ENCODE data around the gene ANXA6.

ANXA6 gene

GRCh38 chr5:151144922-151145321, 12.7 kb downstream of the ANXA6 start:
- no peak overlapping the region for H3K9ac ChIP-seq (ENCODE audit: low read length)
- no peaks in the 10 kb centered on the region for H3K36me3 ChIP-seq (ENCODE audit: control insufficient read depth, insufficient read depth, low read length)
- no peak overlapping the region for H3K4me3 ChIP-seq (ENCODE audit: low read length)
- no peaks in the 10 kb centered on the region for H3K9me3 ChIP-seq (ENCODE audit: control insufficient read depth, low read length)
- no peaks in the 10 kb centered on the region for H3K27me3 ChIP-seq (ENCODE audit: control insufficient read depth, insufficient read depth, low read length)
- no peaks in the 10 kb centered on the region for H3K4me1 ChIP-seq (ENCODE audit: control insufficient read depth, insufficient read depth, low read length)

DNA sequence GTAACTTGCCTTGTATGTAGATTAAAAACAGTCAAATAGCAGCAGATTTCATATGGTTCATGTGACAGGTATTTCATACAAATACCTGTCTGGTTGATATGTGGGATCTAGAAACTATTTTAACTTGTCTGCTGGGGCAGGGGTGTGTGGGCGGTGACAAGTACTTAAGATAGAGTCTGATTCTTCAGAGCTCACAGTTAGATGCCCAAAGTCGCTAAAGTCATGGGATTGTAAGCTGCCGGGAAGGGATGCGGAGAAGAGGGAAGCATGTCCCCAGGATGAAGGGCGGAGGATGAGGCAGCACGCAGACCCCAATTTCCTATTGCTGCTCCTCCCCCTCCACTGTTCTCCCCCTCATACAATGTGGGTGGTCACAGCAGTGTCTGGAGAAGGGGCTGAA, 13.3 kb downstream of the ANXA6 start:
- Histone ChIP-seq H3K4me1 (ENCODE audit: control insufficient read depth, insufficient read depth, low read length) (no peaks in the 10 kb centered on the region), H3K4me3 (ENCODE audit: low read length) (no peak overlapping the region), H3K9ac (ENCODE audit: low read length) (no peak overlapping the region), H3K9me3 (ENCODE audit: control insufficient read depth, low read length) (no peaks in the 10 kb centered on the region), H3K36me3 (ENCODE audit: control insufficient read depth, insufficient read depth, low read length) (no peaks in the 10 kb centered on the region), H3K27me3 (ENCODE audit: control insufficient read depth, insufficient read depth, low read length) (no peaks in the 10 kb centered on the region)

DNA sequence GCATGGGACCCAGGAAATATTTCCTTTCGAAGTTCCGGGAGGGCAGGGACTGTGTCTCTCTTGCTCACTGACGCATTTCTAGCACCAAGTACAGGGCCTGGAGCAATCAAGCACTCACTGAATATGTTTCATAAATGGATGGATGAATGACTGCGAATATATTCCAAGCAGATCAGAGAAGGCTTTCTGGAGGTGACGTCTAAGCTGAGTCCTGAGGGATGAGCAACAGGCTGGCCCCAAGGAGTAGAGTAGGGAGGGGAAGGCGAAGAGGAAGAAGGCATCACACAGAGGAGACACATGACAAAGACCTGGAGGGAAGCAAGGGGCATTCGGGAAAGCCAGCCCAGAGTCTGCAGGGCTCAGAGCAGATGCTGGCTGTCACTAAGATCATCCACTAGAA, 13.9 kb downstream of the ANXA6 start:
- no peaks in the 10 kb centered on the region for H3K9me3 ChIP-seq (ENCODE audit: control insufficient read depth, low read length)
- H3K9ac ChIP-seq (ENCODE audit: low read length), result no peak overlapping the region
- no peak overlapping the region for H3K4me3 ChIP-seq (ENCODE audit: low read length)
- no peaks in the 10 kb centered on the region for H3K36me3 ChIP-seq (ENCODE audit: control insufficient read depth, insufficient read depth, low read length)
- no peaks in the 10 kb centered on the region for H3K27me3 ChIP-seq (ENCODE audit: control insufficient read depth, insufficient read depth, low read length)
- H3K4me1 ChIP-seq (ENCODE audit: control insufficient read depth, insufficient read depth, low read length), result no peaks in the 10 kb centered on the region

GRCh38 chr5:151142933-151143332, 14.6 kb downstream of the ANXA6 start:
- no peaks in the 10 kb centered on the region for H3K27me3 ChIP-seq (ENCODE audit: control insufficient read depth, insufficient read depth, low read length)
- no peaks in the 10 kb centered on the region for H3K4me1 ChIP-seq (ENCODE audit: control insufficient read depth, insufficient read depth, low read length)
- no peak overlapping the region for H3K4me3 ChIP-seq (ENCODE audit: low read length)
- no peaks in the 10 kb centered on the region for H3K36me3 ChIP-seq (ENCODE audit: control insufficient read depth, insufficient read depth, low read length)
- no peak overlapping the region for H3K9ac ChIP-seq (ENCODE audit: low read length)
- no peaks in the 10 kb centered on the region for H3K9me3 ChIP-seq (ENCODE audit: control insufficient read depth, low read length)

GRCh38 chr5:151141535-151141934, 16.0 kb downstream of the ANXA6 start:
- H3K4me1 ChIP-seq (ENCODE audit: control insufficient read depth, insufficient read depth, low read length), result no peaks in the 10 kb centered on the region
- H3K4me3 ChIP-seq (ENCODE audit: low read length), result no peak overlapping the region
- H3K27me3 ChIP-seq (ENCODE audit: control insufficient read depth, insufficient read depth, low read length), result no peaks in the 10 kb centered on the region
- H3K9me3 ChIP-seq (ENCODE audit: control insufficient read depth, low read length), result no peaks in the 10 kb centered on the region
- H3K9ac ChIP-seq (ENCODE audit: low read length), result no peak overlapping the region
- H3K36me3 ChIP-seq (ENCODE audit: control insufficient read depth, insufficient read depth, low read length), result no peaks in the 10 kb centered on the region

- Histone ChIP-seq H3K9me3 (ENCODE audit: control insufficient read depth, low read length) (no peaks in the 10 kb centered on the region), H3K4me1 (ENCODE audit: control insufficient read depth, insufficient read depth, low read length) (no peaks in the 10 kb centered on the region), H3K27me3 (ENCODE audit: control insufficient read depth, insufficient read depth, low read length) (no peaks in the 10 kb centered on the region), H3K36me3 (ENCODE audit: control insufficient read depth, insufficient read depth, low read length) (no peaks in the 10 kb centered on the region), H3K9ac (ENCODE audit: low read length) (no peak overlapping the region), H3K4me3 (ENCODE audit: low read length) (no peak overlapping the region)
Measured at GRCh38 chr5:151140686-151141459, 16.7 kb downstream of the ANXA6 start.

DNA sequence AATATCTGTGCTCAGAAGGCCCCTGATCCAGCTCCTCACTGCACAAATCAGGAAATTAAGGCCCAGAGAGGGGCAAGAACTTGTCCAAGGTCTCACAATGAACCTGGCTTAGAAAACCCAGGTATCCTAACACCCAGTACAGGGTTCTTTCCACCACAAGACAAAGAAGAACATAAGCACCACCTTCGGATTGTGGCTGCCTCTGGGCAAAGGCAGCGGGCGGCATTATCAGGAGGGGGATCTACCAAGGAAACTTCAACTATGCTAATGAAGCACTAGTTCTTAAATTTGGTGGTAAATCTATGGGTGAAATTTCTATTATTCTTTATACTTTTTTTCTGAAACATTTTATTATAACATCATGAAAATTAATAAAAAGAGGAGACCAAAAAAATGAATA, 17.9 kb downstream of the ANXA6 start:
- Histone ChIP-seq H3K9me3 (ENCODE audit: control insufficient read depth, low read length) (no peaks in the 10 kb centered on the region), H3K4me1 (ENCODE audit: control insufficient read depth, insufficient read depth, low read length) (no peaks in the 10 kb centered on the region), H3K27me3 (ENCODE audit: control insufficient read depth, insufficient read depth, low read length) (no peaks in the 10 kb centered on the region), H3K36me3 (ENCODE audit: control insufficient read depth, insufficient read depth, low read length) (no peaks in the 10 kb centered on the region), H3K4me3 (ENCODE audit: low read length) (no peak overlapping the region), H3K9ac (ENCODE audit: low read length) (no peak overlapping the region)

GRCh38 chr5:151139015-151139414, 18.6 kb downstream of the ANXA6 start:
- Histone ChIP-seq H3K36me3 (ENCODE audit: control insufficient read depth, insufficient read depth, low read length) (no peaks in the 10 kb centered on the region), H3K9ac (ENCODE audit: low read length) (no peak overlapping the region), H3K9me3 (ENCODE audit: control insufficient read depth, low read length) (no peaks in the 10 kb centered on the region), H3K4me1 (ENCODE audit: control insufficient read depth, insufficient read depth, low read length) (no peaks in the 10 kb centered on the region), H3K4me3 (ENCODE audit: low read length) (no peak overlapping the region), H3K27me3 (ENCODE audit: control insufficient read depth, insufficient read depth, low read length) (no peaks in the 10 kb centered on the region)

DNA sequence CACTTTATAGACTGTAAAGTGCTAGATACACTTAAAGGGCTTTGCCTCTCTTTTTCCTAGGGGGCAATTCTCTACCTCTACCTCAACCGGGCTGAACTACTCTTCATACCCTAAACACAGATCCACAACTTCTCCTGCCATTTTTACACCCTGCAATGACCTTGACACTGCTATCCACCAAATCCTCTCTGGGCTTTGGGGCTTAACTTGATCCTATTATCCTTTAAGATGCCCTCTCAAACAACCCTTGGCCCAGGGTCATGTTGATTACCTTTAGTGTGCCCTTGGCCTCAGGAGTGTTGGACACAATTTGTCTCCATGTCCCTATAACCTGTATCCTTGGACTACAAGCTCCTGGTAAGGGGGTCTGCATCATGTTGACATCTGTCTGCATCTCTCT, 19.5 kb downstream of the ANXA6 start:
- Histone ChIP-seq H3K27me3 (ENCODE audit: control insufficient read depth, insufficient read depth, low read length) (no peaks in the 10 kb centered on the region), H3K36me3 (ENCODE audit: control insufficient read depth, insufficient read depth, low read length) (no peaks in the 10 kb centered on the region), H3K4me1 (ENCODE audit: control insufficient read depth, insufficient read depth, low read length) (no peaks in the 10 kb centered on the region), H3K4me3 (ENCODE audit: low read length) (no peak overlapping the region), H3K9me3 (ENCODE audit: control insufficient read depth, low read length) (no peaks in the 10 kb centered on the region), H3K9ac (ENCODE audit: low read length) (no peak overlapping the region)

DNA sequence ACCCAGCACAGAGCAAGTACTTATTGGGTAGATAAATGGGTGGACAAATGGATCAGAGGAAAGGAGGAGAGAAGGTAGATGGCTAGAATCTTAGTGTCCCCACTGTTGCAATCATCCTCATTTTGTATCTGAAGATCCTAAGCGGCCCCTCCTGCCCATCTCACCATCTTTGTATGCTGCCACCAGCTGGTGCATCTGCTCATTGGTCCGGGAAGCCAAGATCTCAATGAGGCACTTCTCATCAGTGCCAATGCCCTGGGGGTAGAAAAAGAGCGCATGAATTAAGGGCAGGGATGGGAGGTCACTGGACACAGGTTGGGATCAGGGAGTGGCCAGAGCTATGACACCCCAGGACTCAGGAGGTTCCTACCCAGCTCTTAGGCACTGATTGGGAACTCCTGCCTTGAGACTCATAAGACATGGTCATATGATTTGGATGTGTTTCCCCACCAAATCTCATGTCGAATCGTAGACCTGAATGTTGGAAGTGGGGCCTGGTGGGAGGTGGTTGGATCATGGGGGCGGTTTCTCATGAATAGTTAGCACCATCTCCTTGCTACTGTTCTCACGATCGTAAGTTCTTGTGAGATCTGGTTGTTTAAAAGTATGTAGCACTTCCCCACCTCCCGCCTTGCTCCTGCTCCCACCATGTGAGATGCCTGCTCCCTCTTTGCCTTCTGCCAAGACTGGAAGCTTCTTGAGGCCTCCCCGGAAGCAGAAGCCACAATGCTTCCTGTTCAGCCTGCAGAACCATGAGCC, 20.3 kb downstream of the ANXA6 start:
- H3K9me3 ChIP-seq (ENCODE audit: control insufficient read depth, low read length), result no peaks in the 10 kb centered on the region
- no peaks in the 10 kb centered on the region for H3K36me3 ChIP-seq (ENCODE audit: control insufficient read depth, insufficient read depth, low read length)
- H3K4me1 ChIP-seq (ENCODE audit: control insufficient read depth, insufficient read depth, low read length), result no peaks in the 10 kb centered on the region
- H3K27me3 ChIP-seq (ENCODE audit: control insufficient read depth, insufficient read depth, low read length), result no peaks in the 10 kb centered on the region
- no peak overlapping the region for H3K9ac ChIP-seq (ENCODE audit: low read length)
- H3K4me3 ChIP-seq (ENCODE audit: low read length), result no peak overlapping the region

DNA sequence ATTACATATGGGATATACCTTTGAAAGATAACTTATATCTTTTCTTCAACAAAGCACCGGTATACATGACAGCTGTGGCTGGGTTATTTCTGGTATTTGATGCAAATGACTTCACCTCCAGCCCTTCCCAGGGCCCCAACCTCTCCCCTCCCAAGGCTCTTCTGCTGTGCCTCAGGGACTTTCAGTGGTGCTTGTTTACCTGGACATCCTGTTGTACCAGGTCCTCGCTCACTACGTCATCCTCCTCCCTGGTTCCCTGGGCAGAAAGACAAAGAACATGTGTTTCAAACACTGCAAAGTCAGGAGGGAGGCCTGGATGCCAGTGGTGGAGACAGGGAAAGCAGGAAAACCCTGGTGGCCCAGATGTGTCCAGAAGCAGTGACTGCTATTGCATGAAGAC, 23.4 kb downstream of the ANXA6 start:
- H3K4me1 ChIP-seq (ENCODE audit: control insufficient read depth, insufficient read depth, low read length), result no peaks in the 10 kb centered on the region
- no peak overlapping the region for H3K4me3 ChIP-seq (ENCODE audit: low read length)
- H3K9me3 ChIP-seq (ENCODE audit: control insufficient read depth, low read length), result no peaks in the 10 kb centered on the region
- no peaks in the 10 kb centered on the region for H3K36me3 ChIP-seq (ENCODE audit: control insufficient read depth, insufficient read depth, low read length)
- no peaks in the 10 kb centered on the region for H3K27me3 ChIP-seq (ENCODE audit: control insufficient read depth, insufficient read depth, low read length)
- H3K9ac ChIP-seq (ENCODE audit: low read length), result no peak overlapping the region

DNA sequence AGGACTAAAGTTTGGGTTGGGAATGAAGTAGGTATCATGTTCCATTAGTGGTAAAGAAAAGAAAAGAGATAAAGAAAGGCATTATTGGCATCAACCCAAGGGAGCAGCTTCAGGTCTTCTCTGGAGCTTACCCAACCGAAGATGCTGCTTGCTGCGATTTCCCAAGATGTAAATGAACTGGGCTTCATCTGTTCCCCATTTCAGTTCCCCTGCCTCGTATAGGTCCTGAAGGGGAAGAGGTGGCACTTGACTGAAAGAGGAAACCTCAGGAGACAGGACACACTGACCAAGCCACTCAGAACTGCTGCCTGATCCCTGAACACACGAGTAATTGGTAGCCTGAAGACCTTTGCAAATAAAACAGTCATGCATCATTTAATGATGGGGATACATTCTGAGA, 24.6 kb downstream of the ANXA6 start:
- Histone ChIP-seq H3K36me3 (ENCODE audit: control insufficient read depth, insufficient read depth, low read length) (no peaks in the 10 kb centered on the region), H3K9ac (ENCODE audit: low read length) (no peak overlapping the region), H3K4me3 (ENCODE audit: low read length) (no peak overlapping the region), H3K27me3 (ENCODE audit: control insufficient read depth, insufficient read depth, low read length) (no peaks in the 10 kb centered on the region), H3K4me1 (ENCODE audit: control insufficient read depth, insufficient read depth, low read length) (no peaks in the 10 kb centered on the region), H3K9me3 (ENCODE audit: control insufficient read depth, low read length) (no peaks in the 10 kb centered on the region)

All from mucosa of stomach (tissue), 1 donor.